Measurements from ENCODE around the gene CLEC4G.

DNA sequence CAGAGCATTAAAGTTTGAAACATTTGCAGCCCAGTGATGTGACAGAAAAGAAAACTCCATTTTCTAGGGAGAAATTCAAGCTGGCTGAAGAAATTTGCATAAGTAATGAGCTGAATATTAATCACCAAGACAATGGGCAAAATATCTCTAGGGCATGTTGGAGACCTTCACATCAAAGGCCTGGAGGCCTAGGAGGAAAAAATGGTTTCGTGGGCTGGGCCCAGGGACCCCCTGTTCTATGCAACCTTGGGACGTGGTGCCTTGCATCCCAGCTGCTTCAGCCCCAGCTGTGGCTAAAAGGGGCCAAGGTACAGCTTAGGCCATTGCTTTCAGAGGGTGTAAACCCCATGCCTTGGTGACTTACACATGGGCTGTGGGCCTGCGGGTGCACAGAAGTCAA lies 25.4 kb upstream of the CLEC4G start:
- TF ChIP-seq, protein P1, sequence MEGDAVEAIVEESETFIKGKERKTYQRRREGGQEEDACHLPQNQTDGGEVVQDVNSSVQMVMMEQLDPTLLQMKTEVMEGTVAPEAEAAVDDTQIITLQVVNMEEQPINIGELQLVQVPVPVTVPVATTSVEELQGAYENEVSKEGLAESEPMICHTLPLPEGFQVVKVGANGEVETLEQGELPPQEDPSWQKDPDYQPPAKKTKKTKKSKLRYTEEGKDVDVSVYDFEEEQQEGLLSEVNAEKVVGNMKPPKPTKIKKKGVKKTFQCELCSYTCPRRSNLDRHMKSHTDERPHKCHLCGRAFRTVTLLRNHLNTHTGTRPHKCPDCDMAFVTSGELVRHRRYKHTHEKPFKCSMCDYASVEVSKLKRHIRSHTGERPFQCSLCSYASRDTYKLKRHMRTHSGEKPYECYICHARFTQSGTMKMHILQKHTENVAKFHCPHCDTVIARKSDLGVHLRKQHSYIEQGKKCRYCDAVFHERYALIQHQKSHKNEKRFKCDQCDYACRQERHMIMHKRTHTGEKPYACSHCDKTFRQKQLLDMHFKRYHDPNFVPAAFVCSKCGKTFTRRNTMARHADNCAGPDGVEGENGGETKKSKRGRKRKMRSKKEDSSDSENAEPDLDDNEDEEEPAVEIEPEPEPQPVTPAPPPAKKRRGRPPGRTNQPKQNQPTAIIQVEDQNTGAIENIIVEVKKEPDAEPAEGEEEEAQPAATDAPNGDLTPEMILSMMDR (optimal IDR thresholded peaks at IDR 0.05 in 1 of 3, IDR thresholded peaks at IDR 0.05 in 1 of 3, conservative IDR thresholded peaks at IDR 0.05 in 1 of 3; ENCODE audit: extremely low read depth in 1 of 3, insufficient read depth in 2 of 3, low read length in 3 of 3): no peak
- TF ChIP-seq EZH2 (IDR thresholded peaks at IDR 0.05; ENCODE audit: low read length): no peak

Data from keratinocyte (primary cell).